Measurements from ENCODE around the gene PPP1R15B.

GRCh38 chr1:204391629-204392028 is 20.0 kb downstream of the PPP1R15B start:
- TF ChIP-seq CTCF (IDR thresholded peaks at IDR 0.05) (no peak), POLR2A (IDR thresholded peaks at IDR 0.05) (no peak)

Measured in testis (tissue), 2 donors.